ENCODE data around the gene REC8.

REC8 gene

DNA sequence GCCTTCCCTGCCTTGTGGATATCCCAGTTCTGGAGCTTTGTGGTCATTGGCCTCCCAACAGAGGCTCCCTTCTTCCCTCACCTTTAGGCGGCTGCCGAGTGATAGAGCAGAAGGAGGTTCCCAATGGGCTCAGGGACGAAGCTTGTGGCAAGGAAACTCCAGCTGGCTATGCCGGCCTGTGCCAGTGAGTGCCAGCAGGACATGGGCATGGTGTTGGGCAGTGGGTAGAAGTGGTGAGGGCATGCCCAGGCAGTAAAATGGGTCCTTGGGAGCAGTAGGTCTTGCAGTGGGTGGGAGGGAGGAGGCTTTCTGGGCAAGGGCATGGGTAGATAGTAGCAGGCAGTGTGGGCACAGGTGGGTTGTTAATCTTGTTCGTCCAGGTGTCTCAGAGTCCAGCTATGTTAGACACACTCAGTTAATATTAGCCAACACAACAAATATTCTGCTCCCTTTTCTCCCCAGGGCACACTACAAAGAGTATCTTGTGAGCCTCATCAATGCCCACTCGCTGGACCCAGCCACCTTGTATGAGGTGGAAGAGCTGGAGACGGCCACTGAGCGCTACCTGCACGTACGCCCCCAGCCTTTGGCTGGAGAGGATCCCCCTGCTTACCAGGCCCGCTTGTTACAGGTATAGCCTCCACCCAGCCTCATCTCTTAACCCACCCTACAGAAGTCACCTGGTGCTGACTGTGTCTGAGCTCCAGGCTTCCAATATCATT lies 11.9 kb upstream of the REC8 start:
- DNase-seq (ENCODE audit: low read depth): no peak
- H3K4me3 ChIP-seq (ENCODE audit: control insufficient read depth, low read depth, low read length): no peak overlapping the region
- no peak for TF ChIP-seq CTCF (IDR thresholded peaks at IDR 0.05; ENCODE audit: control insufficient read depth, insufficient read depth, low read depth, low read length, missing control alignments)

- no peak for DNase-seq (ENCODE audit: low read depth)
- no peak for TF ChIP-seq CTCF (IDR thresholded peaks at IDR 0.05; ENCODE audit: control insufficient read depth, insufficient read depth, low read depth, low read length, missing control alignments)
- H3K4me3 ChIP-seq (ENCODE audit: control insufficient read depth, low read depth, low read length): no peak overlapping the region
Observed at GRCh38 chr14:24160499-24160849, 11.4 kb upstream of the REC8 start.

DNA sequence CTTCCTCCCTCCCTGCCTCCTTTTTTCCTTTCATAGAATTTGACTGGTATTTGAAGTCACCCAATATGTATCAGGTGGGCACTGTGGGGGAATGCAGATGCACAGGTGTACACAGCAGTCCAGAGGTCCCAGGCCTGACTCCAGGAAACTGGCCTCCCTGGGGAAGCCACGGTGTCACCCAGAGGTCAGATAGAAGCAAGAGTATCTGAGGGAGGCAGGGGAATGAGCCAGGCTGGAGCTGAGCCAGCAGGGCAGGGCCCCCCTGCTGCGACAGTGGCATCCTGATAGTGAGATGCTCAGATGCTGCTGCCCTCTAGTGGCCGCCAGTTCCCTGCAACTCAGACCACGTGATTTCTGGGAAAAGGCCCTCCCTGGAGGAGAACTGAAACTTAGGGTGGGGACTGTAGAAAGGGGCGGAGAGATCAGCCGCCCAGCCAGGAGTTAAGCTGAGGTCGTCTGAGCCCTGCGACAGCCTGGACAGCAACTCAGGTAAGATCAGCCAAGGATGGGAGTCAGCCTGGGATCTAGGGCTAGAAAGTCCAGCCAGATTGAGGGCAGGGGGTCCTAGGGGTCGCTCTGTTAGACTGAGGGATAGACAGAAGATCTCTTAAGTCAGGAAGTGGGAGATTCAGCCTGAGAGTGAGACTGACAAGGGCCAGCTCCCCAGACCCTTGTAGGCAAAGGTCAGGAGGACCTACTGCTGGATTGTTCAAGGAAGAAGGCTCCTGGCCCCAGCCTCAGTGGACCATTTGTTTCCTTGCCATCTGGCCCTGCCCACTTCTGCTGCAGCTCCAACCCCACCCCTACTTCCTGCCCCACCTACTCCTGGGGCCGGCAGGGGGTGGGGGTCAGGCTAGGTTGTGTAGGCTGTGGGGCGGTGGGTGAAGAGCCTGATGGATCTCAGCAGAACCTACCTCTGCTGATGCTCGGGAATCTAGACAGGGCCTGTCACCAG lies 10.8 kb upstream of the REC8 start, which contains the start of gene IRF9:
TSS of gene IRF9 (plus strand) at position 416 of the 955 bp plus-strand sequence. CDS start 880 bp downstream, outside the sequence.
- H3K4me3 ChIP-seq (ENCODE audit: control insufficient read depth, low read depth, low read length): peak within 1 kb of the TSS; percentile 85
- peak; percentile 93 for TF ChIP-seq CTCF (IDR thresholded peaks at IDR 0.05; ENCODE audit: control insufficient read depth, insufficient read depth, low read depth, low read length, missing control alignments)
- peak; percentile 81 for DNase-seq (ENCODE audit: low read depth)

DNA sequence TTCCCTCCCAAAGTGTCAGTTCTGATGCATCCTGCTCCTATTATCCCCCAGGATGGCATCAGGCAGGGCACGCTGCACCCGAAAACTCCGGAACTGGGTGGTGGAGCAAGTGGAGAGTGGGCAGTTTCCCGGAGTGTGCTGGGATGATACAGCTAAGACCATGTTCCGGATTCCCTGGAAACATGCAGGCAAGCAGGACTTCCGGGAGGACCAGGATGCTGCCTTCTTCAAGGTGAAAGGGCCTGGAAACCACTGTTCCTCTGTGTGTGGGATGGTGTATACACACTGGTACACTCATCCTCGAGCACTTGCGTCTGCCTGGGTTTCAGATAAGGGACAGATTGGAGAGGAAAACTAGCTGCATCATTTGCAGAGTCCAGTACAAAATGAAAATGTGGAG lies 9.8 kb upstream of the REC8 start:
- no peak for TF ChIP-seq CTCF (IDR thresholded peaks at IDR 0.05; ENCODE audit: control insufficient read depth, insufficient read depth, low read depth, low read length, missing control alignments)
- DNase-seq (ENCODE audit: low read depth): peak; percentile 7
- peak overlapping the region; percentile 85 for H3K4me3 ChIP-seq (ENCODE audit: control insufficient read depth, low read depth, low read length)

DNA sequence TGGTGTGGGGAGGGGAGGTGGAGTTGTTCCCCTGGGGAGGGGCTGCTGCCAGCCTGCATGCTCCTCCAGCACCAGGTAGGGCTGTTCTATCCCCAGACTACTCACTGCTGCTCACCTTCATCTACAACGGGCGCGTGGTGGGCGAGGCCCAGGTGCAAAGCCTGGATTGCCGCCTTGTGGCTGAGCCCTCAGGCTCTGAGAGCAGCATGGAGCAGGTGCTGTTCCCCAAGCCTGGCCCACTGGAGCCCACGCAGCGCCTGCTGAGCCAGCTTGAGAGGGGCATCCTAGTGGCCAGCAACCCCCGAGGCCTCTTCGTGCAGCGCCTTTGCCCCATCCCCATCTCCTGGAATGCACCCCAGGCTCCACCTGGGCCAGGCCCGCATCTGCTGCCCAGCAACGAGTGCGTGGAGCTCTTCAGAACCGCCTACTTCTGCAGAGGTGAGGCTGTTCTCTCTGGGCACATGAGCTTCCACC lies 7.3 kb upstream of the REC8 start:
- no peak overlapping the region for H3K4me3 ChIP-seq (ENCODE audit: control insufficient read depth, low read depth, low read length)
- TF ChIP-seq CTCF (IDR thresholded peaks at IDR 0.05; ENCODE audit: control insufficient read depth, insufficient read depth, low read depth, low read length, missing control alignments): no peak
- DNase-seq (ENCODE audit: low read depth): no peak

DNA sequence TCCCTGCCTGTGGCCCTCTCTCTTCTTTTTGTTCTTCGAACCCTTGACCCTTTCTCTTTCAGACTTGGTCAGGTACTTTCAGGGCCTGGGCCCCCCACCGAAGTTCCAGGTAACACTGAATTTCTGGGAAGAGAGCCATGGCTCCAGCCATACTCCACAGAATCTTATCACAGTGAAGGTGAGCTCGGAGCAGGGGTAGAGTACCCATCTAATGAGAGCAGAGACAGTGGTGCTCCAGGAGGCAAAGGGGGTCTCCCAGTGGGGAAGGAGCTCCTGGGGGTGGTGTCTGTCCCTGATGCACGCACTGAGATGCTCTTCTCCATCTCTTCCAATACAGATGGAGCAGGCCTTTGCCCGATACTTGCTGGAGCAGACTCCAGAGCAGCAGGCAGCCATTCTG lies 6.1 kb upstream of the REC8 start:
- TF ChIP-seq CTCF (IDR thresholded peaks at IDR 0.05; ENCODE audit: control insufficient read depth, insufficient read depth, low read depth, low read length, missing control alignments): no peak
- no peak overlapping the region for H3K4me3 ChIP-seq (ENCODE audit: control insufficient read depth, low read depth, low read length)
- no peak for DNase-seq (ENCODE audit: low read depth)

All from AG09309 (cell line).